A549 treated with Hydrocortisone at 1 μM for 4 hours (cell line): ENCODE measurements around the gene IL21R. TPM values are rescaled to one million over a fixed set of nuclear protein-coding genes. Genes with fewer than 3 reads are reported as not detected.

Experiments used
- total RNA-seq: library from RNA; stranded (reverse); fragments of 200-300 nt; extraction: Qiagen RNA extraction; gene quantifications from 5 replicates; pipeline ENCODE4 v1.2.3, GENCODE V29; 2022

The IL21R gene
- 0.03 TPM in 2 of 5 replicates, not detected in the others for total RNA-seq

DNA sequence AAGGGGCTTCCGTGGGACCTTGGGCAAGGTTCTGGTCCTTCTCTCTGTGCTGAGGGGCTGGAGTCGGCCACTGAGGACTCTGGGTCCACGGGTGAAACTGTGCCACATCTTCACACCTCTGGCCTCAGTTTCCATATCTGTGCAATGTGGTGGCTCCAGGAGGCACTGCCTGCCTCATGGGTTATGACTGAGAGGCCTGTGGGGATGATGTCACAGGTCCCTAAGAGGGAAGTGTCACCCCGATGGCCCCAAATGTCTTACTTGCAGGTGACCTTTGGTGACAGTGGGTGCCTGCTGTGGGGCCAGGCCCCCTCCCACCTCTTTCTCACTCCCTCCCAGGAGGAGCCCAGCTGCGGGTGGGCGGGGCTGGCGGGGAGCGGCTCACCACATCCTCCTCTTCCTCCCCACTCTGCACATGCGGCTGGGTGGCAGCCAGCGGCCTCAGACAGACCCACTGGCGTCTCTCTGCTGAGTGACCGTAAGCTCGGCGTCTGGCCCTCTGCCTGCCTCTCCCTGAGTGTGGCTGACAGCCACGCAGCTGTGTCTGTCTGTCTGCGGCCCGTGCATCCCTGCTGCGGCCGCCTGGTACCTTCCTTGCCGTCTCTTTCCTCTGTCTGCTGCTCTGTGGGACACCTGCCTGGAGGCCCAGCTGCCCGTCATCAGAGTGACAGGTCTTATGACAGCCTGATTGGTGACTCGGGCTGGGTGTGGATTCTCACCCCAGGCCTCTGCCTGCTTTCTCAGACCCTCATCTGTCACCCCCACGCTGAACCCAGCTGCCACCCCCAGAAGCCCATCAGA, at the start of gene IL21R:
IL21R (plus strand) TSS at position 407 of the 801 bp plus-strand sequence. CDS start 27,898 bp downstream, outside the sequence.

Other genes with a start within 250 kb of the IL21R start
- gene KDM8, start 198.6 kb upstream of the IL21R start, total RNA-seq, result 2.2 to 3.0 TPM (median 2.8 TPM) in 5 replicates
- gene NSMCE1, start 133.4 kb upstream of the IL21R start, total RNA-seq, result 57.0 to 58.8 TPM (median 57.5 TPM) in 5 replicates
- gene IL4R, start 88.2 kb upstream of the IL21R start, total RNA-seq, result 28.3 to 34.4 TPM (median 33.1 TPM) in 5 replicates
- 64.4 to 83.6 TPM (median 67.4 TPM) in 5 replicates for gene GTF3C1, start 147.7 kb downstream of the IL21R start, total RNA-seq
- 10.9 to 14.8 TPM (median 11.5 TPM) in 5 replicates for gene KATNIP, start 148.0 kb downstream of the IL21R start, total RNA-seq